ENCODE measurements around the gene DOCK9. TPM values are rescaled to one million over a fixed set of nuclear protein-coding genes. Genes with fewer than 3 reads are reported as not detected.

Gene DOCK9
- total and polyA plus RNA-seq, 2 experiments from 2014 or later, result 8.5 to 57.7 TPM

DNA sequence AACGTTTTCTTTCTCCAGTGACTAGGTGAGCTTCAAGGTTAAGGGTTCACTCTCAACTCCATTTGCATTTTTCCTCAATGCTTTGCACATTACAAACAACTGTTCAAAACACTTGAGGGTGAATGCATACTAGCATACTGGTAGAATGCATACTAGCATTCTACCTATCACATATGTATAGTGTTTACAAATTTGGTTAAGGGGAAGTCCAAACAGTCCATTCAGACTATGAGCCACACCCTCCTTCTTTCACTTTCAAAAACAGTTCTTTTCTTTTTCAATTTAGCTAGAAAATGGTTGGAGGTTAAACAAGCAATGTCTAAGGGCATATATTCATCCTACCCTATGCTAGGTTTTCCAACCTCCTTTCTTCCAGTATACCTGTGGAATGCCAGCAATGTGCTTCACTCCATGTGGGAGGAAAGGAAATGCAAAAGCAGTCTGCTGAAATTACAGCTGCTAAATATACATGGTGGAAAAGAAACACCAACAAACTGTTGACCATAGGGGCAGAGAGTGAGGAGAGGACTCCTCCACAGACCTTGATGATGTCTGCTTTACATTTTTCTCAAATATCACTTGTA, 102.6 kb downstream of the DOCK9 start:
- DNase-seq (ENCODE audit: low spot score) (peak; percentile 76), ATAC-seq (peak; percentile 88)
- peak overlapping the region; percentile 17; the same call in 1 of the 2 replicates for H3K4me2 ChIP-seq
- no peaks in the 10 kb centered on the region for H3K79me2 ChIP-seq (replicated peaks; ENCODE audit: insufficient read depth)
- no peak overlapping the region for H3K4me3 ChIP-seq
- peaks cover 32% of the 10 kb centered on the region for H3K36me3 Mint-ChIP-seq (ENCODE audit: low read depth)
- peak overlapping the region; percentile 84 for H3K27ac ChIP-seq (ENCODE audit: low read depth)
- no peaks in the 10 kb centered on the region for H4K20me1 ChIP-seq (replicated peaks; ENCODE audit: insufficient read depth)
- peak overlapping the region; percentile 26; the same call in 1 of the 3 replicates for H3K4me3 Mint-ChIP-seq
- H3K27ac Mint-ChIP-seq, result peak overlapping the region; percentile 66
- H3K27me3 ChIP-seq (ENCODE audit: insufficient read depth), result no peaks in the 10 kb centered on the region
- no peaks in the 10 kb centered on the region for H3K27me3 Mint-ChIP-seq (ENCODE audit: insufficient read depth, low read depth, poor library complexity)
- H3K36me3 ChIP-seq (ENCODE audit: insufficient read depth), result no peaks in the 10 kb centered on the region
- peaks cover 11% of the 10 kb centered on the region for H3K4me1 ChIP-seq (ENCODE audit: insufficient read depth)
- H3F3A ChIP-seq (replicated peaks; ENCODE audit: low read depth), result no peaks in the 10 kb centered on the region
- 0 out of 2 replicates have a peak, but pooled peaks cover 3% of the 10 kb centered on the region for H3K9me2 ChIP-seq (ENCODE audit: insufficient read depth)
- peaks cover 23% of the 10 kb centered on the region for H3K9me3 Mint-ChIP-seq
- TF ChIP-seq NANOG (IDR thresholded peaks at IDR 0.05; ENCODE audit: borderline replicate concordance) (peak; percentile 5; the same call in 1 of the 2 replicates), ZNF331 (CRISPR knock-in tag; IDR thresholded peaks at IDR 0.05; ENCODE audit: low read depth) (no peak)
- H2AFZ ChIP-seq, result no peak overlapping the region
- H3K4me1 Mint-ChIP-seq, result peaks cover 24% of the 10 kb centered on the region

DNA sequence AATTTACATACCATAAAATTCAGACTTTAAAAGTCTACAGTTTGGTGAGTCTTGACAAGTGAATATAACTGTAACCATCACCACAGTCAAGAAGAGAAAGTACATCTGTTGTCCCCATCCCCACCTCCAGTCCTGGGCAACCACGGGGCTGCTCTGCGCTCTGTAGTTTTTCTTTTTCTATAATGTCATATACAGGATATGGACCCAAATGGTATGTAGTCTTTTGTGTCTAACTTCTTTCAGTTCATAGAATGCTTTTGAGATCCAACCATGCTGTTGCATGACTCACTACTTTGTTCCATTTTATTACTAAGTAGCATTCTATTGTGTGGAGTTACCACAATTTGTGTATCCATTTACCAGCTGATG, 103.9 kb downstream of the DOCK9 start:
- DNase-seq (ENCODE audit: low spot score), result no peak
- no peak for ATAC-seq

More for the DNA sequence above, 103.9 kb downstream of the DOCK9 start:
- peaks cover 32% of the 10 kb centered on the region for H3K36me3 Mint-ChIP-seq (ENCODE audit: low read depth)
- peaks cover 24% of the 10 kb centered on the region for H3K4me1 Mint-ChIP-seq
- Histone ChIP-seq H3K79me2 (replicated peaks; ENCODE audit: insufficient read depth) (no peaks in the 10 kb centered on the region), H2AFZ (no peak overlapping the region), H3K9me2 (ENCODE audit: insufficient read depth) (0 out of 2 replicates have a peak, but pooled peaks cover 3% of the 10 kb centered on the region), H3K27me3 (ENCODE audit: insufficient read depth) (no peaks in the 10 kb centered on the region), H3K27ac (ENCODE audit: low read depth) (no peak overlapping the region; the same call in 1 of the 2 replicates), H3K36me3 (ENCODE audit: insufficient read depth) (no peaks in the 10 kb centered on the region), H4K20me1 (replicated peaks; ENCODE audit: insufficient read depth) (no peaks in the 10 kb centered on the region), H3K4me3 (no peak overlapping the region), H3K4me1 (ENCODE audit: insufficient read depth) (peaks cover 11% of the 10 kb centered on the region), H3F3A (replicated peaks; ENCODE audit: low read depth) (no peaks in the 10 kb centered on the region), H3K4me2 (no peak overlapping the region)
- peaks cover 23% of the 10 kb centered on the region for H3K9me3 Mint-ChIP-seq
- H3K4me3 Mint-ChIP-seq, result no peak overlapping the region
- H3K27ac Mint-ChIP-seq, result no peak overlapping the region
- H3K27me3 Mint-ChIP-seq (ENCODE audit: insufficient read depth, low read depth, poor library complexity), result no peaks in the 10 kb centered on the region
- TF ChIP-seq EZH2 (IDR thresholded peaks at IDR 0.05; ENCODE audit: low read depth, unreplicated experiment) (no peak), CREB1 (CRISPR knock-in tag; IDR thresholded peaks at IDR 0.05; ENCODE audit: low read depth) (no peak), ZNF114 (CRISPR knock-in tag; IDR thresholded peaks at IDR 0.05) (no peak), ZNF462 (CRISPR knock-in tag; IDR thresholded peaks at IDR 0.05) (no peak), STAT1 (IDR thresholded peaks at IDR 0.05; ENCODE audit: unreplicated experiment) (no peak)
- TF ChIP-seq, protein P1, sequence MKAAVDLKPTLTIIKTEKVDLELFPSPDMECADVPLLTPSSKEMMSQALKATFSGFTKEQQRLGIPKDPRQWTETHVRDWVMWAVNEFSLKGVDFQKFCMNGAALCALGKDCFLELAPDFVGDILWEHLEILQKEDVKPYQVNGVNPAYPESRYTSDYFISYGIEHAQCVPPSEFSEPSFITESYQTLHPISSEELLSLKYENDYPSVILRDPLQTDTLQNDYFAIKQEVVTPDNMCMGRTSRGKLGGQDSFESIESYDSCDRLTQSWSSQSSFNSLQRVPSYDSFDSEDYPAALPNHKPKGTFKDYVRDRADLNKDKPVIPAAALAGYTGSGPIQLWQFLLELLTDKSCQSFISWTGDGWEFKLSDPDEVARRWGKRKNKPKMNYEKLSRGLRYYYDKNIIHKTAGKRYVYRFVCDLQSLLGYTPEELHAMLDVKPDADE (IDR thresholded peaks at IDR 0.05), result no peak
